Measurements from ENCODE around the gene FABP6. TPM values are rescaled to one million over a fixed set of nuclear protein-coding genes. Genes with fewer than 3 reads are reported as not detected.
A peak's percentile ranks its signal among the peaks of the same experiment; 100 is the strongest.
"Not testable (repeated sequence)": the region's sequence is repeated elsewhere in the genome, so short reads cannot be mapped to it uniquely, and the experiment has no call there.

The FABP6 gene
- 22.4 and 46.5 TPM in 2 replicates for total RNA-seq (2014; rRNA removed; shearing (Covaris generic); ENCODE audit: low replicate concordance)

GRCh38 chr5:160229190-160229742, at the start of gene FABP6:
Gene FABP6, plus strand, starts transcription at chr5:160229506. Its CDS starts 52 bp downstream, at chr5:160229558.
- in situ Hi-C loops (cut with HindIII; ENCODE audit: low pct_unique_long_range_greater_than_20kb, low sequenced_read_pairs) = no loop called here
- no peak for DNase-seq (ENCODE audit: low read depth)

GRCh38 chr5:160180931-160181330, 48.4 kb upstream of the FABP6 start:
- DNase-seq (ENCODE audit: low read depth) = no peak
- in situ Hi-C loops (cut with HindIII; ENCODE audit: low pct_unique_long_range_greater_than_20kb, low sequenced_read_pairs) = loop anchor here (10.0 kb wide), 1 partner anchor 174 kb away; no protein-coding TSS in a partner anchor

- in situ Hi-C loops (cut with HindIII; ENCODE audit: low pct_unique_long_range_greater_than_20kb, low sequenced_read_pairs) = loop anchor here (10.0 kb wide), 1 partner anchor 173 kb away; no protein-coding TSS in a partner anchor
- DNase-seq (ENCODE audit: low read depth) = no peak
Measured at GRCh38 chr5:160181965-160182622, 47.2 kb upstream of the FABP6 start.

- in situ Hi-C loops (cut with HindIII; ENCODE audit: low pct_unique_long_range_greater_than_20kb, low sequenced_read_pairs) = loop anchor here (10.0 kb wide), 1 partner anchor 172 kb away; no protein-coding TSS in a partner anchor
- DNase-seq (ENCODE audit: low read depth) = no peak
Measured at GRCh38 chr5:160183075-160183474, 46.2 kb upstream of the FABP6 start.

- no peak for DNase-seq (ENCODE audit: low read depth)
Measured at GRCh38 chr5:160185626-160186360, 43.5 kb upstream of the FABP6 start.

GRCh38 chr5:160186480-160186879, 42.8 kb upstream of the FABP6 start:
- in situ Hi-C loops (cut with HindIII; ENCODE audit: low pct_unique_long_range_greater_than_20kb, low sequenced_read_pairs) = loop anchor here (10.0 kb wide), 1 partner anchor 168 kb away; no protein-coding TSS in a partner anchor
- no peak for DNase-seq (ENCODE audit: low read depth)

More at GRCh38 chr5:160185626-160186360, 43.5 kb upstream of the FABP6 start:
- in situ Hi-C loops (cut with HindIII; ENCODE audit: low pct_unique_long_range_greater_than_20kb, low sequenced_read_pairs) = loop anchor here (10.0 kb wide), 1 partner anchor 169 kb away; no protein-coding TSS in a partner anchor

- in situ Hi-C loops (cut with HindIII; ENCODE audit: low pct_unique_long_range_greater_than_20kb, low sequenced_read_pairs) = loop anchor here (10.0 kb wide), 1 partner anchor 168 kb away; no protein-coding TSS in a partner anchor
- DNase-seq (ENCODE audit: low read depth) = no peak
Measured at GRCh38 chr5:160187091-160187490, 42.2 kb upstream of the FABP6 start.

- no peak for DNase-seq (ENCODE audit: low read depth)
- in situ Hi-C loops (cut with HindIII; ENCODE audit: low pct_unique_long_range_greater_than_20kb, low sequenced_read_pairs) = loop anchor here (10.0 kb wide), 1 partner anchor 166 kb away; no protein-coding TSS in a partner anchor
Measured at GRCh38 chr5:160188141-160189015, 40.9 kb upstream of the FABP6 start.

- in situ Hi-C loops (cut with HindIII; ENCODE audit: low pct_unique_long_range_greater_than_20kb, low sequenced_read_pairs) = no loop called here
- DNase-seq (ENCODE audit: low read depth) = no peak
Measured at GRCh38 chr5:160192424-160192823, 36.9 kb upstream of the FABP6 start.

- in situ Hi-C loops (cut with HindIII; ENCODE audit: low pct_unique_long_range_greater_than_20kb, low sequenced_read_pairs); DNase-seq (ENCODE audit: low read depth): not testable (repeated sequence)
Measured at GRCh38 chr5:160193076-160193475, 36.2 kb upstream of the FABP6 start.

GRCh38 chr5:160193790-160194189, 35.5 kb upstream of the FABP6 start:
- in situ Hi-C loops (cut with HindIII; ENCODE audit: low pct_unique_long_range_greater_than_20kb, low sequenced_read_pairs); DNase-seq (ENCODE audit: low read depth): not testable (repeated sequence)

- in situ Hi-C loops (cut with HindIII; ENCODE audit: low pct_unique_long_range_greater_than_20kb, low sequenced_read_pairs) = no loop called here
Measured at GRCh38 chr5:160197341-160198144, 31.8 kb upstream of the FABP6 start.

GRCh38 chr5:160198146-160198545, 31.2 kb upstream of the FABP6 start:
- no peak for DNase-seq (ENCODE audit: low read depth)
- in situ Hi-C loops (cut with HindIII; ENCODE audit: low pct_unique_long_range_greater_than_20kb, low sequenced_read_pairs) = no loop called here

More at GRCh38 chr5:160197341-160198144, 31.8 kb upstream of the FABP6 start:
- no peak for DNase-seq (ENCODE audit: low read depth)

- in situ Hi-C loops (cut with HindIII; ENCODE audit: low pct_unique_long_range_greater_than_20kb, low sequenced_read_pairs) = no loop called here
- DNase-seq (ENCODE audit: low read depth) = no peak
Measured at GRCh38 chr5:160198841-160199409, 30.4 kb upstream of the FABP6 start.

- in situ Hi-C loops (cut with HindIII; ENCODE audit: low pct_unique_long_range_greater_than_20kb, low sequenced_read_pairs) = no loop called here
- peak; percentile 68 for DNase-seq (ENCODE audit: low read depth)
Measured at GRCh38 chr5:160199410-160199911, 29.8 kb upstream of the FABP6 start.

GRCh38 chr5:160207061-160207460, 22.2 kb upstream of the FABP6 start:
- in situ Hi-C loops (cut with HindIII; ENCODE audit: low pct_unique_long_range_greater_than_20kb, low sequenced_read_pairs) = no loop called here

GRCh38 chr5:160209917-160210316, 19.4 kb upstream of the FABP6 start:
- DNase-seq (ENCODE audit: low read depth) = no peak
- in situ Hi-C loops (cut with HindIII; ENCODE audit: low pct_unique_long_range_greater_than_20kb, low sequenced_read_pairs) = no loop called here

More at GRCh38 chr5:160207061-160207460, 22.2 kb upstream of the FABP6 start:
- DNase-seq (ENCODE audit: low read depth) = no peak
